HG02763 (cell line): Measurements from ENCODE around the gene CLIP1.
A peak's percentile ranks its signal among the peaks of the same experiment; 100 is the strongest.

Experiments
- ATAC-seq: cut with Tn5 transposase; IDR thresholded peaks from one replicate; pipeline ENCODE4 v1.9.1; 2021; ENCODE audit warnings: mild to moderate bottlenecking, moderate library complexity; ENCODE audit not compliant: unreplicated experiment

Gene CLIP1

GRCh38 chr12:122318607-122319605 is 103.6 kb downstream of the CLIP1 start:
- no peak for ATAC-seq

- no peak for ATAC-seq
Measured at GRCh38 chr12:122312926-122313325, 109.5 kb downstream of the CLIP1 start.

- ATAC-seq, result no peak
Measured at GRCh38 chr12:122311696-122312095, 110.8 kb downstream of the CLIP1 start.

- no peak for ATAC-seq
Measured at GRCh38 chr12:122310626-122311333, 111.7 kb downstream of the CLIP1 start.

- ATAC-seq, result no peak
Measured at GRCh38 chr12:122309564-122310121, 112.8 kb downstream of the CLIP1 start.

GRCh38 chr12:122308811-122309210 is 113.7 kb downstream of the CLIP1 start:
- no peak for ATAC-seq

- ATAC-seq, result no peak
Measured at GRCh38 chr12:122306407-122306806, 116.1 kb downstream of the CLIP1 start.

- ATAC-seq, result no peak
Measured at GRCh38 chr12:122304924-122305323, 117.5 kb downstream of the CLIP1 start.

GRCh38 chr12:122303068-122303467 is 119.4 kb downstream of the CLIP1 start:
- no peak for ATAC-seq

- no peak for ATAC-seq
Measured at GRCh38 chr12:122298071-122298748, 124.3 kb downstream of the CLIP1 start.

- no peak for ATAC-seq
Measured at GRCh38 chr12:122297494-122297893, 125.0 kb downstream of the CLIP1 start.

- no peak for ATAC-seq
Measured at GRCh38 chr12:122295877-122296276, 126.6 kb downstream of the CLIP1 start.

GRCh38 chr12:122293081-122293480 is 129.4 kb downstream of the CLIP1 start:
- ATAC-seq, result no peak

- no peak for ATAC-seq
Measured at GRCh38 chr12:122291431-122291830, 131.0 kb downstream of the CLIP1 start.

- ATAC-seq, result no peak
Measured at GRCh38 chr12:122283680-122284079, 138.8 kb downstream of the CLIP1 start.

GRCh38 chr12:122282061-122282460 is 140.4 kb downstream of the CLIP1 start:
- ATAC-seq, result no peak

- no peak for ATAC-seq
Measured at GRCh38 chr12:122276242-122276641, 146.2 kb downstream of the CLIP1 start.

GRCh38 chr12:122275459-122275858 is 147.0 kb downstream of the CLIP1 start:
- no peak for ATAC-seq

GRCh38 chr12:122266230-122266901 is 156.1 kb downstream of the CLIP1 start, which contains the start of gene VPS33A:
TSS of gene VPS33A (minus strand) at chr12:122266494. CDS start at chr12:122266408, 86 bp downstream.
- peak; percentile 92 for ATAC-seq

GRCh38 chr12:122265886-122266229 is 156.6 kb downstream of the CLIP1 start:
- ATAC-seq, result no peak
